SK-N-MC (cell line): ENCODE results near the gene CD300LB.
"Not testable (repeated sequence)": the region's sequence is repeated elsewhere in the genome, so short reads cannot be mapped to it uniquely, and the experiment has no call there.

ENCODE experiments used
- DNase-seq: peaks from one replicate; pipeline ENCODE4 v3.0.0-alpha.2; 2011; ENCODE audit warnings: low read depth, low spot score
- H3K27ac ChIP-seq: fragments of 200-600 bp; sonication (generic); 2 replicates; pipeline ENCODE4 v1.5.1; 2016; ENCODE audit warnings: mixed run types
- H3K36me3 ChIP-seq: fragments of 200-600 bp; sonication (generic); 2 replicates; pipeline ENCODE4 v1.6.1; 2017; ENCODE audit warnings: antibody characterized with exemption, low read length, mixed read lengths; ENCODE audit not compliant: insufficient read depth
- H3K4me3 ChIP-seq: fragments of 200-600 bp; sonication (generic); 2 replicates; pipeline ENCODE4 v1.5.1; 2016
- H3K9ac ChIP-seq: fragments of 200-600 bp; sonication (generic); 2 replicates; pipeline ENCODE4 v1.8.0; 2017; ENCODE audit warnings: mixed run types, mixed read lengths; ENCODE audit not compliant: insufficient read length
- H3K9me3 ChIP-seq: fragments of 200-600 bp; sonication (generic); 2 replicates; pipeline ENCODE4 v1.6.1; 2017; ENCODE audit warnings: low read depth, mild to moderate bottlenecking, antibody characterized with exemption, low read length, moderate library complexity, mixed read lengths
- EZH2 ChIP-seq: fragments of 200-600 bp; sonication (generic); IDR thresholded peaks from one replicate; pipeline ENCODE4 v1.6.1; 2017; ENCODE audit warnings: antibody characterized with exemption
- FOXP2 ChIP-seq: optimal IDR thresholded peaks from 2 replicates; pipeline ENCODE3; 2011; ENCODE audit warnings: mild to moderate bottlenecking, moderate library complexity; ENCODE audit not compliant: insufficient read depth; ENCODE audit errors: extremely low read length, control extremely low read depth
- POLR2AphosphoS5 ChIP-seq: IDR thresholded peaks from 2 replicates; pipeline ENCODE4 v1.6.1; 2012; ENCODE audit warnings: mild to moderate bottlenecking, low read depth, low read length, borderline replicate concordance

The CD300LB gene

DNA sequence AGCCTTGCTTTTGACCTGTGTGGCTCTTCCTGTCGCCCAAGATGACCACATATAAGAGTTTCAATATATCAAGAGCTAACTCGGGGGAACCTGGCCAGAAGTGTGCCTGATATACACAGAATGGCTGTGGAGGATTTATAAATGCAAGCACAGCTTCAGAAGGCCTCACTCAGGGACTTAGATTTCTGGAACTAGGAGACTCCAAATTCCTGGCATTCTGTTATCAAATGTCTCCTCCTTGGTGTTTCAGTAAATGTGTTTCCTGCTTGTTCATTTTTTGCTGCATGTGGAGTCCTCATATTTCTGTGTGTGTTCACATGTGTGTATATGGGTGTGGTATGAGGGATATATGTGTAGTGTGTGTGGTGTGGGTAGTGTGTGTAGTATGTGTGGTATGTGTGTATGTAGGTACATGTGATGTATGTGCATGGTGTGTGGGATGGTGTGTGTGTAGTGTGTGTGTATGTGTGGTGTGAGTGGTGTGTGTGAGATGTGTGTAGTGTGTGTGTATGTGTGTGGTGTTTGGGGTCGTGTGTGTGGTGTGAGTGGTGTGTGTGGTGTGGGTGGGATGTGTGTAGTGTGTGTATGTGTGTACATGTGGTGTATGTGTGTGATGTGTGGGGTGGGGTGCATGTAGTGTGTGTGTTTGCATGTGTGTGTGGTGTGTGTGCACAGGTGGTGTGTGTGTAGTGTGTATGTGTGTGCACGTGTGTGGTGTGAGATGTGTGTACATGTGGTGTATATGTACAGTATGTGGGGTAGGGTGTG lies 37.0 kb upstream of the CD300LB start:
- H3K27ac ChIP-seq: no peak overlapping the region
- TF ChIP-seq EZH2: no peak
- no peak for TF ChIP-seq FOXP2
- TF ChIP-seq POLR2AphosphoS5: no peak
- no peak for DNase-seq

GRCh38 chr17:74567397-74567796 lies 36.1 kb upstream of the CD300LB start, which contains the start of gene CD300H:
Gene CD300H (minus strand): TSS chr17:74567509.
- no peaks in the 10 kb centered on the region for H3K36me3 ChIP-seq
- no peak within 1 kb of the TSS for H3K27ac ChIP-seq
- no peak within 1 kb of the TSS for H3K4me3 ChIP-seq
- H3K9ac ChIP-seq: no peak within 1 kb of the TSS
- H3K9me3 ChIP-seq: no peaks in the 10 kb centered on the region
- TF ChIP-seq FOXP2 (no peak), EZH2 (no peak), POLR2AphosphoS5 (no peak)
- no peak for DNase-seq

More for the DNA sequence above, 37.0 kb upstream of the CD300LB start:
- no peaks in the 10 kb centered on the region for H3K9me3 ChIP-seq
- H3K4me3 ChIP-seq: no peak overlapping the region
- H3K9ac ChIP-seq: no peak overlapping the region
- no peaks in the 10 kb centered on the region for H3K36me3 ChIP-seq

- H3K9me3 ChIP-seq: no peaks in the 10 kb centered on the region
- H3K9ac ChIP-seq: no peak overlapping the region
- no peaks in the 10 kb centered on the region for H3K36me3 ChIP-seq
- no peak for DNase-seq
- TF ChIP-seq POLR2AphosphoS5: no peak
- TF ChIP-seq FOXP2: no peak
- no peak for TF ChIP-seq EZH2
- H3K4me3 ChIP-seq: no peak overlapping the region
- no peak overlapping the region for H3K27ac ChIP-seq
These were observed 35.0 kb upstream of the CD300LB start for GRCh38 chr17:74566132-74566753.

DNA sequence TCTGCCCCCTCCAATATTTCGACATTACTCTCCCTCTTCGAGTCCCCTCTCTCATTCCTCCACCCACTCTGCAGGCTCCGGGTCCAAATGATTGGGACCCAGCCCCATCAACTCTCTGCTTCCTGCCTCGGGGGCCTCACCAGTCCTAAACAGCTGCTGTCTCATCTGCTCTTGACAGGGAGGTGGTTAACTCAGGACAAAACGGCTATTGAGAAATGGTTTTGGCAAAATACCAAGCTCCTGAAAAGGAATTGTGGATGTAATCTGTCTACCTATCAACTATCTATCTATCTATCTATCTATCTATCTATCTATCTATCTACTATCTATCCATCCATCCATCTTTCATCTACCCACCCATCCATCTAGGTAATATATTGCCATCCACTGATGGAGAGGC lies 33.9 kb upstream of the CD300LB start:
- H3K27ac ChIP-seq: no peak overlapping the region
- no peak overlapping the region for H3K9ac ChIP-seq
- no peak overlapping the region for H3K4me3 ChIP-seq
- no peaks in the 10 kb centered on the region for H3K9me3 ChIP-seq
- H3K36me3 ChIP-seq: no peaks in the 10 kb centered on the region
- TF ChIP-seq FOXP2 (no peak), EZH2 (no peak), POLR2AphosphoS5 (no peak)
- no peak for DNase-seq

GRCh38 chr17:74563358-74563757 lies 32.1 kb upstream of the CD300LB start:
- no peak for DNase-seq
- H3K9me3 ChIP-seq: no peaks in the 10 kb centered on the region
- H3K36me3 ChIP-seq: no peaks in the 10 kb centered on the region
- TF ChIP-seq EZH2 (no peak), FOXP2 (no peak), POLR2AphosphoS5 (no peak)
- no peak overlapping the region for H3K4me3 ChIP-seq
- H3K27ac ChIP-seq: no peak overlapping the region
- H3K9ac ChIP-seq: no peak overlapping the region

GRCh38 chr17:74561586-74561985 lies 30.3 kb upstream of the CD300LB start:
- Histone ChIP-seq H3K36me3 (no peaks in the 10 kb centered on the region), H3K9ac (no peak overlapping the region), H3K9me3 (no peaks in the 10 kb centered on the region), H3K27ac (no peak overlapping the region), H3K4me3 (no peak overlapping the region)
- TF ChIP-seq FOXP2: no peak
- TF ChIP-seq POLR2AphosphoS5: no peak
- TF ChIP-seq EZH2: no peak
- DNase-seq: no peak

DNA sequence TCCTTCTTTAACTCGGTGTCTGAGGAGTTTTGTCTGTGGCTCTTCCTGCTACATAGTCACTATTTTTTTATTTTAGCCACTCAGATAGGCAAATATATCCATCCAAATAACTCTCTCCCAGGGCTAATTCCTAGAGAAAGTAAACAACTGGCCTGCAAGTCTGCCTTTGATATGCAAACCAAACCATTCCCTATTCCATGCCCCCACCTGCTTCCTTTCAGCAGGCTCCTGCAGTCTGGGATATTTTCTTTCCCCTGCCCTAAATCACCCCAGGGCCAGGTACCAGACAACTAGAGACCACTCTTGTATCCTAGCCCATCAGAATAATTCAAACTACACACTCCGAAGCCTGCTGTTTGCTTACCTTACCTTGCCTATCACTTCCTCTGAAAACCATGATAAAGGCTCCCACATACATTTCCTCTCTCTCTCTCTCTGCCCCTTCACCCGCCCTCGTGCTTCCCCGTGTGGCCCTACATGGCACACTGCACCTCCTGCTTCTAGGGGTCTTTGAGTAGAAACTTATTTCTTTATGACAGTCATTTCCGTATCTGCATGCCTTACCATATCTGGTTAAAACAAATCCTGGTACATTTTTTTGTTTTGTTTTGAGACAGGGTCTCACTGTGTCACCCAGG lies 27.7 kb upstream of the CD300LB start:
- DNase-seq: no peak

DNA sequence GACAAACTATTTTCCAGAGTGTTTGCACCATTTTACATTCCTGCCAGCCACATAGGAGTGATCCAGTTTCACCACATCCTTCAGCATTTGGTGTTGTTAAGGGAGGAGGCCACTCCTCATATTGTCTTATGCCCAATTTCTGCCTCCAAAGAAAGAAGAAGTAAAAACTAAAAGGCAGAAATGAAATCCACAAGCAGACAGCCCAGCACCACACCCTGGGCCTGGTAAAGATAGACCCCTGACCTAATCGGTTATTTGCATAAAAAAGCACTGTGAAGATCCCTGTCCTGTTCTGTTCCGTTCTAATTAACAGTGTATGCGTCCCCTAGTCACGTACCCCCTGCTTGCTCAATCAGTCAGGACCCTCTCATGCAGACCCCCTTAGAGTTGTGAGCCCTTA lies 27.1 kb upstream of the CD300LB start:
- H3K9me3 ChIP-seq, H3K4me3 ChIP-seq, H3K9ac ChIP-seq, H3K36me3 ChIP-seq, H3K27ac ChIP-seq, DNase-seq: not testable (repeated sequence)

More for the DNA sequence above, 27.7 kb upstream of the CD300LB start:
- Histone ChIP-seq H3K36me3 (no peaks in the 10 kb centered on the region), H3K4me3 (no peak overlapping the region), H3K9ac (no peak overlapping the region), H3K27ac (no peak overlapping the region), H3K9me3 (no peaks in the 10 kb centered on the region)
- TF ChIP-seq FOXP2 (no peak), EZH2 (no peak), POLR2AphosphoS5 (no peak)

DNA sequence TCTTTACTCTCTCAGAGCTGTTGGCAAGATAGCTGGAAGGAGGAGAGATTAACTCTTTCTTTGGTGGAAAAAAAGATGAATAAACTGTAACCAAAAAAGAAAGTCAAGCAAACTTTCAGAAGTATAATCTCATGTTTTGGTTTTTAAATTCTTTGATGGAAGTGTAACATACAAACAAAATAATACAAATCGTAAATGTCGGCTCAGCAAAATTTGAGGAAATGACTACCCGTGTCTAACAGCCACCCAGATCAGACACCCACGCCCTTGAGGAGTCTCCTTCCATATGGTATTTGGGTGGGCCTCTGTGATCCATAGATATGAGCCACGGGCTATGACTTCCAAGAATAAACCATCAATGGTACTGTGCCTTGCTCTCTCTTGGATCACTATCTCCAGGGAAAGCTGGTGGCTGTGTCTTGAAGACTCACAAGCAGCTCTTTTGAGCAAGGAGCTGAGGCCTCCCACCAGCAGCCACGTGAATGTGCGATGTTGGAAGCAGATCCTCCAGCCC lies 24.2 kb upstream of the CD300LB start:
- Histone ChIP-seq H3K27ac (no peak overlapping the region), H3K9me3 (no peaks in the 10 kb centered on the region), H3K4me3 (no peak overlapping the region), H3K36me3 (no peaks in the 10 kb centered on the region), H3K9ac (no peak overlapping the region)
- TF ChIP-seq FOXP2 (no peak), EZH2 (no peak), POLR2AphosphoS5 (no peak)
- DNase-seq: no peak
